Body of pancreas (tissue), 4 donors: ENCODE results near the gene TMEM187.

ENCODE experiments used
- CTCF ChIP-seq, 7 experiments: fragments of 450-650 bp in 4 of 7; fragments of 200-600 bp in 3 of 7; sonication (generic) in 3 of 7; IDR thresholded peaks; one replicate each; pipeline ENCODE4 v1.5.1; 2016 to 2019; ENCODE audit warnings: antibody characterized with exemption in 7 of 7
- POLR2A ChIP-seq, 3 donors: fragments of 450-650 bp; IDR thresholded peaks; one replicate each; pipeline ENCODE4 v1.6.1; 2016; ENCODE audit warnings: antibody characterized with exemption in 3 of 3, mild to moderate bottlenecking in 2 of 3

GRCh38 chrX:153935326-153935851, 37.2 kb upstream of the TMEM187 start:
- no peak for TF ChIP-seq CTCF (IDR thresholded peaks at IDR 0.05)
- no peak for TF ChIP-seq POLR2A (IDR thresholded peaks at IDR 0.05)
